Measurements from ENCODE around the gene MYPN.
A peak's percentile ranks its signal among the peaks of the same experiment; 100 is the strongest.
"Not testable (repeated sequence)": the region's sequence is repeated elsewhere in the genome, so short reads cannot be mapped to it uniquely, and the experiment has no call there.

Gene MYPN, protein sequence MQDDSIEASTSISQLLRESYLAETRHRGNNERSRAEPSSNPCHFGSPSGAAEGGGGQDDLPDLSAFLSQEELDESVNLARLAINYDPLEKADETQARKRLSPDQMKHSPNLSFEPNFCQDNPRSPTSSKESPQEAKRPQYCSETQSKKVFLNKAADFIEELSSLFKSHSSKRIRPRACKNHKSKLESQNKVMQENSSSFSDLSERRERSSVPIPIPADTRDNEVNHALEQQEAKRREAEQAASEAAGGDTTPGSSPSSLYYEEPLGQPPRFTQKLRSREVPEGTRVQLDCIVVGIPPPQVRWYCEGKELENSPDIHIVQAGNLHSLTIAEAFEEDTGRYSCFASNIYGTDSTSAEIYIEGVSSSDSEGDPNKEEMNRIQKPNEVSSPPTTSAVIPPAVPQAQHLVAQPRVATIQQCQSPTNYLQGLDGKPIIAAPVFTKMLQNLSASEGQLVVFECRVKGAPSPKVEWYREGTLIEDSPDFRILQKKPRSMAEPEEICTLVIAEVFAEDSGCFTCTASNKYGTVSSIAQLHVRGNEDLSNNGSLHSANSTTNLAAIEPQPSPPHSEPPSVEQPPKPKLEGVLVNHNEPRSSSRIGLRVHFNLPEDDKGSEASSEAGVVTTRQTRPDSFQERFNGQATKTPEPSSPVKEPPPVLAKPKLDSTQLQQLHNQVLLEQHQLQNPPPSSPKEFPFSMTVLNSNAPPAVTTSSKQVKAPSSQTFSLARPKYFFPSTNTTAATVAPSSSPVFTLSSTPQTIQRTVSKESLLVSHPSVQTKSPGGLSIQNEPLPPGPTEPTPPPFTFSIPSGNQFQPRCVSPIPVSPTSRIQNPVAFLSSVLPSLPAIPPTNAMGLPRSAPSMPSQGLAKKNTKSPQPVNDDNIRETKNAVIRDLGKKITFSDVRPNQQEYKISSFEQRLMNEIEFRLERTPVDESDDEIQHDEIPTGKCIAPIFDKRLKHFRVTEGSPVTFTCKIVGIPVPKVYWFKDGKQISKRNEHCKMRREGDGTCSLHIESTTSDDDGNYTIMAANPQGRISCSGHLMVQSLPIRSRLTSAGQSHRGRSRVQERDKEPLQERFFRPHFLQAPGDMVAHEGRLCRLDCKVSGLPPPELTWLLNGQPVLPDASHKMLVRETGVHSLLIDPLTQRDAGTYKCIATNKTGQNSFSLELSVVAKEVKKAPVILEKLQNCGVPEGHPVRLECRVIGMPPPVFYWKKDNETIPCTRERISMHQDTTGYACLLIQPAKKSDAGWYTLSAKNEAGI (N-terminal part only)

DNA sequence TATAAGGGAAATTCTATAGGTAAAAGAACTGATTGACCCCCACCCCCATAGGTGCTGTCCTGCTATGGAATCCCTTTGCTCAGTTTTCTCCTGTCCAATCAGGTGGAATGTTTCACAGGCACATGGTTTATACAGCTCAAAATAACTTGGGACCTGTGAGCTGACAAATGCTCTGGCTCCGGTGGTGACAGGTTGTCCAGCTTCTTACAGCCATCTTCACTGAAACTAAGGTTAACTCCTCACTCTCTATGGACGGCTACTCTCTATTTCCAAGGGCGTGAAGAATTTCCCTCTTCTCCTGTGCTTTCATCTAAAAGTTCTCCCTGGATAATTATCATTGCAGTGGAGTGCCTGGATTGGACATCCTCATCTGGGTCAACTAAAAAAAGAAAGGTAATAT, at the start of gene MYPN:
Gene MYPN (plus strand): TSS at position 158 of the 400 bp plus-strand sequence. CDS start 11,951 bp downstream, outside the sequence.
- no peak for DNase-seq (ENCODE audit: low read depth)

DNA sequence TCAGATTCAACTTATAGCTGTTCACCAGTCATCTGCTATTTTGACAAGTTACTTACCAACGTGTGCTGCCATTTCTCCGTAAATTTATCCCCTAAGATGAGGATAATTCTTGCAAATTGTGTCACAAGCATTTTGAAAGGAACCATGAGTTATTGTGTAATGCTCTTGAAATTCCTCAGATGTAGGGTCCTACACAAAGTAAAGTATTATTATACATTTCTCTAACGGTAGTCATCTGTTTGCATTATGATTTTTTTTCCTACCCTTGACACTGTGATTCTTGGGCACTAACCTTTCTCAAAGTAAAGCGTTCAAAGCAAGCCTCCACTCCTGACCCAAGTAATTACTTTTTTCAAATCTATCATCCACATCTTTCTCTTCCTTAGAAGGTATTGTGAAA, 42.3 kb upstream of the MYPN start:
- no peak for DNase-seq (ENCODE audit: low read depth)

GRCh38 chr10:68067508-68067907, 41.8 kb upstream of the MYPN start:
- DNase-seq (ENCODE audit: low read depth) = no peak

DNA sequence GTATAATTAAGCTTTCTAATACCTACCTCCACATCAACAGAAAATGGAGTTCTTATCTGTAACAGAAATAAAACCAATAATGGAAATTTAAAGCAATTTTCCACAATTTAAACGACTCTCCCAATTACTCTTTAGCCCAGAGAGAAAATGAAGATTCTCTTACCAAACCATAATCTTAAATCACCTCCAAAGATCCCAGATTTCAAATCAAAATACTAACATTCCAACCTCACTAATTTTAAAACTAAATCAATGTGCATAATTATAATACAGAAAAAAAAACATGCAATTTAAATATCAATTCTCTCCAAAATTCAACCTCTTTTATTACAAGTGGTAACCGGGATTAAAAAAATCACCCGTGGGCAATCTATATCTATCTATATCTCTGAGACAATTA, 35.7 kb upstream of the MYPN start:
- DNase-seq (ENCODE audit: low read depth) = no peak

GRCh38 chr10:68074031-68074774, 35.1 kb upstream of the MYPN start:
- DNase-seq (ENCODE audit: low read depth) = no peak

DNA sequence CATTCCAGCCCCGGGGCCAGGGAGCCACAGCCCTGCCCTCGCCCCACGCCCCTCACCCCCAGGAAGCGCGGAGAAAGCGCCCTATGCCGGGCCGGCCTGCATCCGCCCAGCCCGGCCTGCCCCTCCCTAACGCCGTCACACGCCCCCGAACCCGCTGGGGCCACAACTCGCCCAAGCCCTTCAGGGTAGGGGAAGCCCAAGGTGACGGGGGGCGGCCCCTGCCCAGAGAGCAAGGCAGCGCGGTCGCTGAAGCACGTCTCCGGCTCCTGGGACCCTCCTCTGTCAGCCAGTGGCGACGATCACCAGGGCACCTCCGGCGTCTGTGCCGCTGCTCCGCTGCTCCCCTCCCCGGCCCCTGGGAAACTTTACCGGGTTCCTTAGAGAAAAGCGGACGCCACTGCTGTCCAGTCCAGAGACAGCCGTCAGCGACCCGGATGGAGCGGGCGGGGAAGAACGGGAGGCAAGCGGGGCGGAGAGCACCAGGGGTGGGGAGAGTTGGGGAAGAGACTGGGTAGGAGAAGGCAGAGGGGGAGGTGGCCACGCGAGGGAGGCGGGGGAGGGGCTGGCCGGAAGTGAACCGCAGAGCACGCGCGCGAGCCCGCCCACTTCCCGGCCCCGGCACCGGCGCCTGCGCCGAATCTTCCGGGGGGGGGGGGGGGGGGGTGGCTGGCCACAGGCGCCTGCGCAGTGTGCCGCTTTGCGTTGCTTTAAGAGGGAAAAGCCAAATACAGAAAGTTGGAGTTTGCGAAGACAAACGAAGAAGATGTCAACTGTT, 34.3 kb upstream of the MYPN start, which contains the start of gene HERC4:
Gene HERC4 (minus strand): TSS at position 509 of the 775 bp plus-strand sequence. CDS start 2,175 bp downstream, outside the sequence.
- peak; percentile 87 for DNase-seq (ENCODE audit: low read depth)

GRCh38 chr10:68075550-68076004, 33.7 kb upstream of the MYPN start:
- no peak for DNase-seq (ENCODE audit: low read depth)

DNA sequence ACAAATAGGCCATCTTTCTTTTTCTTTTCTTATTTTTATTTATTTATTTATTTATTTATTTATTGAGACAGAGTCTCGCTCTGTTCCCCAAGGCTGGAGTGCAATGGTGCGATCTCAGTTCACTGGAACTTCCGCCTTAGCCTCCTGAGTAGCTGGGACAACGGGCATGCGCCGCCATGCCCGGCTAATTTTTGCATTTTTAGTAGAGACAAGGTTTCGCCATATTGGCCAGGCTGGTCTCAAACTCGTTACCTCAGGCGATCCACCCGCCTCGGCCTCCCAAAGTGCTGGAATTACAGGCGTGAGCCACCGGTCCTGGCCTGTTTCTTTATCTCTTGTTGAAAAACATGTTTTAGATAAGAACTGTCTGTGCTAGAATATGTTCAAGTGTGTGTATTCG, 33.2 kb upstream of the MYPN start:
- DNase-seq (ENCODE audit: low read depth) = not testable (repeated sequence)

GRCh38 chr10:68077026-68077425, 32.3 kb upstream of the MYPN start:
- no peak for DNase-seq (ENCODE audit: low read depth)

DNA sequence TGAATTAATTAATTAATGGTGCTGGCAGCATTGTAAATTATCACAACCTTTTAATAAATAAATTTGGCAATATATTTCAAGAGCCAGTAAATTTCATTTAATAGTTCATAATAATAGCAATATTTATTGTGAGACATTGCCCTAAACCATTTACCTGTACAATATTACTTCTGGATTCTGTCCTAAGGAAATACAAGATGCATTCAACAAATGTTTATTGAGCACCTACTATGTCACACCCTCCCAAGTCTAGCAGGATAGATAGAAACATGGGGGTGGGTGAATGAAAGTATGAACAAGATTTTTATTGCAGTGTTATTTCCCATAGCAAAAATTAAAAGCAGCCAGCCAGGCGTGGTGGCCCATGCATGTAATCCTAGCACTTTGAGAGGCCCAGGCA, 29.9 kb upstream of the MYPN start:
- DNase-seq (ENCODE audit: low read depth) = no peak

DNA sequence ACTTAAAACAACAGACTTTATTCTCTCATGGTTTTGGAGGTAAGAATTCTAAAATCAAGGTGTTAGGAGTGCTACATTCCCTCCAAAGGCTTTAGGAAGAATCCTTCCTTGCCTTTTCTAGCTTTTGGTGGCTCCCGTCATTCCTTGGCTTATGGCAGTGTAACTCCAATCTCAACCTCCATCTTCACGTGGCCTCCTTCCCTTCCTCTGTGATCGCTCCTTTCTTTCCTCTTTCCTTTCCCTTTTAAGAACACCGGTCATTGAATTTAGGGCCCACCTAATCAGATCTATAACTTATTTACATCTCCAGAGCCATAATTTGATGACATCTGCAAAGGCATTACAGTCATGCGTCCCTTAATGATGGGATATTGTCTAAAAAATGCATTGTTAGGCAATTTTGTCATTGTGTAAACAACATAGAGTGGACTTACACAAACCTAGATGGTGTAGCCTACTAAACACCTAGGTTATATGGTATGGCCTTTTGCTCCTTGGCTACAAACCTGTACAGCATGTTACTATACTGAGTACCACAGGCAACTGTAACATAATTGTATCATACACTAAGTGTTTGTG, 28.3 kb upstream of the MYPN start:
- DNase-seq (ENCODE audit: low read depth) = no peak

DNA sequence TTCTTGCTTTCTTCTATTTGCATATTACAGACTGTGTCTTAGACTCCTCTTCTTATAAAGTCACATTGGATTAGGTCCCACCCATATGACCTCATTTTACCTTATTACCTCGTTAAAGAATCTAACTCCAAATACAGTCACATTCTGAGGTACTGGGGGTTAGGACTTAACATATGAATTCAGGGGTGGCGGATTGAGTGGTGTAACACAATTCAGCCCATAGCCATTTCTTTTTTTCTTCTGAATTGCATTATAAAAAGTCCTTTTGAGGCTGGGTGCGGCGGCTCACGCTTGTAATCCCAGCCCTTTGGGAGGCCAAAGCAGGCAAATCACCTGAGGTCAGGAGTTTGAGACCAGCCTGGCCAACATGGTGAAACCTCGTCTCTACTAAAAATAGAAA, 27.4 kb upstream of the MYPN start:
- no peak for DNase-seq (ENCODE audit: low read depth)

DNA sequence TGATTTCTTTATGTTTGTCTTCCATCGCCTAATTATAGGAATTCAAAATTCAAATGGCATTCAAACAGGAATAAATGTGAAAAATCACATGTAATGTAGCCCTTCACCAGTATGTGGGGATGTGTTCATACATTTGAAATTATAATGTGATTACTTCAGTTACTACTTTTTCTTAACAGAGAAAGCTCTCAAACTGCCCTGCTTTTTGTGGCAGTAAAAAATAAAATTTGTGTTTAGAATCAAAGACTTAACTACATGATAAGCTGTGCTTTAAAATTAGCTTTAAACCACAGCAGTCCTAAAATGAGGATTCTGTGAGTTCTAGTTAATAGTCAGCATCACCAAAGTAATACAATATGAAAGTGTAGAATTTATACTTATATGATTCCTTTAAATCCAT, 26.4 kb upstream of the MYPN start:
- no peak for DNase-seq (ENCODE audit: low read depth)

DNA sequence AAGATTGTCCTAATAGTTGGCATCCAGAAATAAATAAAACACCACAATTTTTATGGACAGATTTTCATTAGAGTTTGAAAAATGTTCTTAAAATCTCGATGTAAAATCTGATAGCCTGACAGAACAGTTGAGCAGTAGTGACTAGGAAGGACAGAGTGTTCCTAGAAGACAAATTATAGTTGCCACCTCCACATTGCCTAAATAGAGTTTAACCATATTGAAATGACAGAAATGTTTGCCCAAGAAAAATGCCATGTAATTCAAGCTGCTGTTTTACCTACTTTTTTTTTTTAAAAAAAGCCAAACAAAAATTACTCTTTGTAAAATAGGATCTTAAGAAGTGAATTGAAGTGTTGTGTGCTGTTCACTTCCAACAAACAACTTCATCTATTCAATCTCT, 25.3 kb upstream of the MYPN start:
- no peak for DNase-seq (ENCODE audit: low read depth)

GRCh38 chr10:68084469-68084868, 24.8 kb upstream of the MYPN start:
- no peak for DNase-seq (ENCODE audit: low read depth)

DNA sequence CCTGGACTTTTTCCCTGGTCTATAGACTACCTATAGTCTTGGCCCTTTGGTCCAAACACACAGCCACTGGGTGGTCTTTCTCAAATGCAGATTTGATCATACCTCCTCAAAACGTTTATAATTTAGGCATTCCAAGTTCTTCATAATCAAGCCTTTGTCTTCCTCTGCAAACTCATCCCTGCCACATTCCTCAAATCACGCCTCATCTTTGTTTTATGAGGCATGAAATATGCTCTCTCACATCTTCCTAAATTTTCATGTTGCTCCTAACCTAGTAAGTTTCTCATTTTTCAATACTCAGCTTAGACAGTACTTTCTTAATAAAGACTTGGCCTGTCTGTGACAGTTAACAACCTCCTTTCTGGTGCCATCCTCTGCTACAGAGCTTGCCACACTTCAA, 23.3 kb upstream of the MYPN start:
- no peak for DNase-seq (ENCODE audit: low read depth)

GRCh38 chr10:68086910-68087684, 22.2 kb upstream of the MYPN start:
- no peak for DNase-seq (ENCODE audit: low read depth)

GRCh38 chr10:68087685-68088401, 21.4 kb upstream of the MYPN start:
- no peak for DNase-seq (ENCODE audit: low read depth)

- DNase-seq (ENCODE audit: low read depth) = no peak
Observed at GRCh38 chr10:68088740-68089139, 20.5 kb upstream of the MYPN start.

Data from stimulated activated CD8-positive, alpha-beta memory T cell treated with anti-CD3 and anti-CD28 coated beads, Interleukin-12 subunit alpha, Interleukin-12 subunit beta, amount 100 ng/mL, for 4 hours (primary cell).